ENCODE measurements around the gene MYLIP. TPM values are rescaled to one million over a fixed set of nuclear protein-coding genes. Genes with fewer than 3 reads are reported as not detected.

The MYLIP gene
- total and polyA plus RNA-seq, 2 of the 4 experiments (the other 2 are of a cell fraction), result 1.8 to 3.2 TPM

- no peak overlapping the region for H3K4ac ChIP-seq (ENCODE audit: low read depth, low read length)
- WGBS, 2 experiments (ENCODE audit: extremely low coverage in 2 of 2, insufficient read length in 1 of 2), result 100% methylated on average over 1 of the region's 8 CpGs; no CpG with 5 or more reads in 1 of the 2 experiments
- H2BK20ac ChIP-seq (ENCODE audit: low read depth, low read length), result no peak overlapping the region
- H2AK5ac ChIP-seq (ENCODE audit: low read depth, low read length), result no peak overlapping the region
- peaks cover 3% of the 10 kb centered on the region; the same call in 1 of the 2 replicates for H3K9me3 ChIP-seq (ENCODE audit: control insufficient read depth, insufficient read depth, low read length)
- H2BK5ac ChIP-seq (ENCODE audit: low read depth, low read length, poor library complexity, severe bottlenecking), result no peak overlapping the region
- H3K27ac ChIP-seq (ENCODE audit: insufficient read depth, low read length), result no peak overlapping the region
- intact Hi-C loops (cut with micrococcal nuclease) (no loop called here), dilution Hi-C loops (cut with HindIII; ENCODE audit: low sequenced_read_pairs, unreplicated experiment) (no loop called here), in situ Hi-C loops (cut with MboI; ENCODE audit: low sequenced_read_pairs) (no loop called here)
- ChIA-PET CTCF (no interaction called here), POLR2A (ENCODE audit: unreplicated experiment) (no interaction called here)
- H4K91ac ChIP-seq (ENCODE audit: insufficient read depth, low read depth, low read length), result no peak overlapping the region
- no peak overlapping the region for H3K9ac ChIP-seq (ENCODE audit: low read depth, low read length)
- no peaks in the 10 kb centered on the region; the same call in 1 of the 2 replicates for H3K9me1 ChIP-seq (ENCODE audit: insufficient read depth, low read length)
- no peak overlapping the region for H2BK15ac ChIP-seq (ENCODE audit: low read depth, low read length)
- peaks cover under 1% of the 10 kb centered on the region; the same call in 1 of the 2 replicates for H3K27me3 ChIP-seq (ENCODE audit: control insufficient read depth, insufficient read depth, low read length)
- no peak overlapping the region for H2AK9ac ChIP-seq (replicated peaks; ENCODE audit: low read depth, low read length, poor library complexity)
- BruUV-seq (replicated peaks), result no TSS peak
- peaks cover 42% of the 10 kb centered on the region for H3K36me3 ChIP-seq (ENCODE audit: control insufficient read depth, insufficient read depth, low read length)
- no peaks in the 10 kb centered on the region; the same call in 1 of the 2 replicates for H3K4me1 ChIP-seq (ENCODE audit: control insufficient read depth, insufficient read depth, low read length)
- no peak overlapping the region for H3K4me2 ChIP-seq (ENCODE audit: low read depth, low read length)
- no peak overlapping the region for H3K23ac ChIP-seq (ENCODE audit: low read depth, low read length)
- DNase-seq (no peak), ATAC-seq (ENCODE audit: low read depth) (no peak)
- no peak overlapping the region for H4K5ac ChIP-seq (ENCODE audit: low read depth, low read length)
- no peak overlapping the region for H2AFZ ChIP-seq (replicated peaks; ENCODE audit: low read length, poor library complexity)
- no peak overlapping the region for H3K18ac ChIP-seq (ENCODE audit: low read depth, low read length)
- H3K4me3 ChIP-seq (ENCODE audit: insufficient read depth, low read depth, low read length), result no peak overlapping the region
- no peak overlapping the region for H4K8ac ChIP-seq (ENCODE audit: low read depth in 2 of 2, low read length in 2 of 2)
- TF ChIP-seq BHLHE40 (IDR thresholded peaks at IDR 0.05; ENCODE audit: low read depth, low read length) (no peak), ELK1 (IDR thresholded peaks at IDR 0.05; ENCODE audit: borderline replicate concordance, low read depth, low read length) (no peak), POLR2A (IDR thresholded peaks at IDR 0.05; ENCODE audit: low read depth, low read length) (no peak), SMC3 (IDR thresholded peaks at IDR 0.05; ENCODE audit: low read depth, low read length) (no peak), MAZ (IDR thresholded peaks at IDR 0.05; ENCODE audit: borderline replicate concordance, low read depth, low read length) (no peak), MAFK (IDR thresholded peaks at IDR 0.05; ENCODE audit: low read depth, low read length) (no peak), RCOR1 (IDR thresholded peaks at IDR 0.05; ENCODE audit: insufficient replicate concordance, low read length) (no peak), MXI1 (IDR thresholded peaks at IDR 0.05; ENCODE audit: borderline replicate concordance, low read depth, low read length) (no peak), RAD21 (IDR thresholded peaks at IDR 0.05; ENCODE audit: low read length) (no peak), CHD1 (IDR thresholded peaks at IDR 0.05; ENCODE audit: low read depth, low read length) (no peak), NFE2L2 (IDR thresholded peaks at IDR 0.05; ENCODE audit: low read depth, low read length) (no peak), RFX5 (IDR thresholded peaks at IDR 0.05; ENCODE audit: low read depth, low read length) (no peak), USF2 (IDR thresholded peaks at IDR 0.05; ENCODE audit: low read depth, low read length) (no peak), CTCF (conservative IDR thresholded peaks at IDR 0.05; ENCODE audit: low read depth, low read length) (no peak), CEBPB (IDR thresholded peaks at IDR 0.05; ENCODE audit: low read depth, low read length) (no peak), FOS (IDR thresholded peaks at IDR 0.05; ENCODE audit: low read depth, low read length) (no peak)
- no peaks in the 10 kb centered on the region for H3K79me1 ChIP-seq (ENCODE audit: low read depth in 1 of 2, low read length in 2 of 2)
- no peaks in the 10 kb centered on the region for H4K20me1 ChIP-seq (ENCODE audit: insufficient read depth, low read length)
- H2BK120ac ChIP-seq (ENCODE audit: low read depth, low read length), result no peak overlapping the region
- no peak overlapping the region for H3K56ac ChIP-seq (ENCODE audit: extremely low read depth, insufficient read depth, low read length)
- H3K14ac ChIP-seq (replicated peaks; ENCODE audit: low read depth, low read length), result no peak overlapping the region
These were observed 17.7 kb downstream of the MYLIP start for GRCh38 chr6:16146527-16146955.
